ENCODE data around the gene INTS1.
"Not testable (repeated sequence)": the region's sequence is repeated elsewhere in the genome, so short reads cannot be mapped to it uniquely, and the experiment has no call there.

Gene INTS1

DNA sequence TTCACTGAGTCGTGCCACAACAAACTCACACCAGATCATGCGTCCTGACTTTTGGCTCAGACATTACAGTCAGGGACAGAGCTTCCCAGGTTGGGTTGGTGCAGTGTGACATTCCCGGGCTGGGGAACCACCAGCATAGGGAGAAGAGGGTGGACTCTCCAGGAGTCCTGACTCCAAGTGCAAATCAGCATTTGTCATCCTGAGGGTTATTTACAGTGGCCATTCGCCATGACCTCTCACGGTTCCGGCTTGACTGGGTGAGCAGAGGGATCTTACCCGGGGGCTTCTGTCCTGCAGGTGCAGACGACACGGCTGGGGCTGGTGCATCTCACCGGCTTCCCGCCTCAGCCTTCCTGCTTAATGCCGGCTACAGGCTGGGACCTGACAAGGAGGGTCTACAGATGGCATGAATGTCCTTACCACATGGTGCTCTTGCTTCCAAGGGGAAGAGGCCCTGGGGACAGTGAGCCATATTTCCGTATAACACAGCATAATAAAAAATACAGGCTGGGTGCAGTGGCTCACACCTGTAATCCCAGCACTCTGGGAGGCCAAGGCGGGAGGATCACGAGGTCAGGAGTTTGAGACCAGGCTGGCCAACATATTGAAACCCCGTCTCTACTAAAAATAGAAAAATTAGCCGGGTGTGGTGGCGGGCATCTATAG is 12.5 kb upstream of the INTS1 start:
- no peak for TF ChIP-seq CTCF (IDR thresholded peaks at IDR 0.05; ENCODE audit: low read depth, low read length, missing control alignments)
- H3K4me3 ChIP-seq (replicated peaks; ENCODE audit: low read depth, low read length): no peak overlapping the region
- no peak for DNase-seq (ENCODE audit: extremely low read depth, low read depth)

DNA sequence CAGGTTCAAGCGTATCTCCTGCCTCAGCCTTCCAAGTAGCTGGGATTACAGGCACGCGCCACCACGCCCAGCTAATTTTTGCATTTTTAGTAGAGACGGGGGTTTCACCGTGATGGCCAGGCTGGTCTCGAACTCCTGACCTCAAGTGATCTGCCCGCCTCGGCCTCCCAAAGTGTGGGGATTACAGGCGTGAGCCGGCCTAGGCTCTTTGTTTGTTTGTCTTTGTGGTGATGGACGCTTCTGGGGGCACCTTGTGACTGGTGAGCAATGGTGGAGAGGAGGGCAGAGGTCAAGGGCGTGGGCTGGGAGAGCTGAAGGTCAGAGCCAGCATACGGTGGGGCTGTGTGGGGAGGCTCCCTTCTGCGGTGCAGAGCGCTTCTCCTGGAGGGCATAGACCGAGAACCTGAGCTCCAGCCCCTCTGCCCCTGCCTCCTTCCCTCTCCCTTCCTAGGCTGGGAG is 11.3 kb upstream of the INTS1 start:
- DNase-seq (ENCODE audit: extremely low read depth, low read depth); H3K4me3 ChIP-seq (replicated peaks; ENCODE audit: low read depth, low read length): not testable (repeated sequence)

DNA sequence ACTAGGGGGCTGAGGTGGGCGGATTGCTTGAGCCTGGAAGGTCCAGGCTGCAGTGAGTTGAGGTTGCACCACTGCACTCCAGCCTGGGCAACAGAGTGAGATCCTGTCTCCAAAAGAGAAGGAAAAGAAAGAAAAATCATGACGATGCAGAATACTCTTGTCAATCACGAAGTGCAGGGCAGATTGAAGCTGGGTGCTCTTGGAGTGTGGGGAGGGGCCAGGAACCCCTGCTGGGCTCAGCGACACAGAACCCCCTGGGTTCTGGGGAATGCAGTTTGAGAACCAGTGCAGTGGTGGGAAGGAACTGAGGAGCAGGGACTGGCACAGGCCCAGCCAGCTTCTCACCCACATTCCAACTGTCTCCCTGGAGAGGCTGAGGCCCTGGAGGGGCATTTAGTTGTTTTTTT is 10.8 kb upstream of the INTS1 start:
- TF ChIP-seq CTCF (IDR thresholded peaks at IDR 0.05; ENCODE audit: low read depth, low read length, missing control alignments): no peak
- H3K4me3 ChIP-seq (replicated peaks; ENCODE audit: low read depth, low read length): no peak overlapping the region
- DNase-seq (ENCODE audit: extremely low read depth, low read depth): no peak

GRCh38 chr7:1514407-1514806 is 10.2 kb upstream of the INTS1 start:
- DNase-seq (ENCODE audit: extremely low read depth, low read depth): no peak
- TF ChIP-seq CTCF (IDR thresholded peaks at IDR 0.05; ENCODE audit: low read depth, low read length, missing control alignments): no peak
- no peak overlapping the region for H3K4me3 ChIP-seq (replicated peaks; ENCODE audit: low read depth, low read length)

DNA sequence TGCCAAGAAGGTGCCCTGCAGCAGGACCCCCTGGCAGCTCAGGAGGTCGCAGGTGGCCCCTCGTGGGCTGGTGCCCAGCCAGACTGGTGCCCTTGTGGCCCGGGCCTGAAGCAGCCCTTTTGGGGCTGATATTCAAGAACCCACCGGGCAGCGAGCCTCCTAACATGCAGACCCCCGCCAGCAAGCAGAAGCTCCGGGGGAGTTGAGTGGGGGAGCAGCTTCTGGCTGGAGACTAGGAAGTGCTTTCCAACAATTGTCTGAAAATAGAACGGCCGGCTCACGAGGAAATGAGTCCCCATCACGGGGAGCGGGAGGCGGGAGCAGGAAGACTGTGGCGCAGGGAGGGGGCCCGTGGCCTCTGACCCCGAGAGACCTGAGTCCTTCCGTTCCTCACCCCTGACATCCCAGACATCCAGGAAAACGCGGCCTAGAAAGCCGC is 9.5 kb upstream of the INTS1 start:
- TF ChIP-seq CTCF (IDR thresholded peaks at IDR 0.05; ENCODE audit: low read depth, low read length, missing control alignments): no peak

DNA sequence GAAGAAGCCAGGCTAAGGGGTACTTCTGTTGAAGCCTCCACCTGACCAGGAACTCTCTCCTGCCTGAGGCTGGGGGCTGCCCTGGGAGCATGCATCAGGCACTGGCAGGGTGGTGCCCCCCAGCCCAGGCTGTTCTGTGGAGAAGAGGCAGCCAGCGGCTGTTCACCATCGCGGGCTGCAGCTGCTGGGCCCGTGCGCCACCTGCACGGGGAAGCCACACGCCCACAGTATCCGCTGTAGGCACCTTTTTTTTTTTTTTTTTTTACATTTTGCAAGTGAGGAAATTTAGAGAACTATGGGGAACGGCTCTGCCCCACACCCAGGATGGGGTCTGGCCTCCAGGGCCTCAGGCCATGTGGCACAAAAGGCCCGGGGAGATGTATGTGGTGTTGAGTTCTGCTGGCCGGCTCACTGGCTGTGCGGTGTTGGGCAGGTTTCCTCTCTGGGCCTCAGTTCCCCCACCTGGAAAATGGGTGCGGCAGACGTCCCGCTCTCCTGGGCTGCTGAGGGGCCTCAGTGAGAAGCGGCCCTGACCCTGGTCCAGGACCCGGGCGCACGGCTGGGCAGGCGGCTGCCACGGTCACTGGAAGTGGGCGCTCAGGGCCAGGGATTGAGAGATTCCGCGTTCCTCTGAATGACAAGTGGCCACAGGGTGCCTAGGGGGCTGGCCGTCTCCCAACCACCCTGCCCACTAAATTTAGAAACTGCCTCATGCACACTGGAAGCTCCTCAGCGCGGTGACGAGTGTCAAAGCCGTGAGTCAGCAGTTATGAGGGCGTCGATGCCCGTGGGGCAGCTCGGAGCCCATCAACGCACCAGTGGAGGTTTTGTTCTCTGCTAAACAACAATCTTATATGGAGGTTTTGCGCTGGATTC is 8.8 kb upstream of the INTS1 start:
- no peak overlapping the region for H3K4me3 ChIP-seq (replicated peaks; ENCODE audit: low read depth, low read length)
- DNase-seq (ENCODE audit: extremely low read depth, low read depth): no peak
- no peak for TF ChIP-seq CTCF (IDR thresholded peaks at IDR 0.05; ENCODE audit: low read depth, low read length, missing control alignments)

More for the DNA sequence above, 9.5 kb upstream of the INTS1 start:
- no peak for DNase-seq (ENCODE audit: extremely low read depth, low read depth)
- H3K4me3 ChIP-seq (replicated peaks; ENCODE audit: low read depth, low read length): no peak overlapping the region

Data from HFF-Myc (cell line).